Calu3 (cell line): ENCODE results near the gene PCSK7. TPM values are rescaled to one million over a fixed set of nuclear protein-coding genes. Genes with fewer than 3 reads are reported as not detected.

Source experiments
- BruUV-seq: library from RNA; stranded (reverse); fragments of 400-500 nt; replicated peaks from 2 replicates; lab custom pipeline; 2021; lab: Mats Ljungman, UMichigan
- CTCF ChIA-PET: fragments of 300-600 bp; sonication (Branson Sonifier 250); formaldehyde crosslinking; loops from one replicate; lab custom pipeline; 2022; ENCODE audit warnings: antibody characterized with exemption; lab: Charles Lee
- DNase-seq: peaks from one replicate; pipeline ENCODE4 v3.0.0; 2022
- H3K27ac Mint-ChIP-seq: one replicate; pipeline ENCODE4 v1.8.0; 2022; ENCODE audit warnings: mixed read lengths; ENCODE audit not compliant: unreplicated experiment
- H3K27me3 Mint-ChIP-seq: one replicate; pipeline ENCODE4 v1.8.0; 2022; ENCODE audit warnings: mixed read lengths; ENCODE audit not compliant: unreplicated experiment
- H3K36me3 Mint-ChIP-seq: one replicate; pipeline ENCODE4 v1.8.0; 2022; ENCODE audit warnings: mild to moderate bottlenecking, moderate library complexity, mixed read lengths; ENCODE audit not compliant: insufficient read depth, unreplicated experiment
- H3K4me1 Mint-ChIP-seq: one replicate; pipeline ENCODE4 v1.8.0; 2022; ENCODE audit warnings: mild to moderate bottlenecking, low read depth, mixed read lengths; ENCODE audit not compliant: unreplicated experiment
- H3K4me3 Mint-ChIP-seq: one replicate; pipeline ENCODE4 v1.8.0; 2022; ENCODE audit warnings: mild to moderate bottlenecking, low read depth, moderate library complexity, mixed read lengths; ENCODE audit not compliant: unreplicated experiment
- H3K9me3 Mint-ChIP-seq: one replicate; pipeline ENCODE4 v1.8.0; 2022; ENCODE audit warnings: low read depth, mixed read lengths; ENCODE audit not compliant: unreplicated experiment
- CTCF ChIP-seq: fragments of 200-600 bp; IDR thresholded peaks from one replicate; pipeline ENCODE4 v1.8.0; 2022; ENCODE audit warnings: antibody characterized with exemption; ENCODE audit not compliant: unreplicated experiment
- intact Hi-C: fragments of 100-400 bp; cut with micrococcal nuclease; formaldehyde crosslinking; loops from one replicate; pipeline ENCODE4 v1.10.0; 2022; ENCODE audit not compliant: unreplicated experiment
- total RNA-seq: library from RNA; stranded (reverse); gene quantifications from 2 replicates; pipeline ENCODE4 v1.2.3, GENCODE V29; 2022

The PCSK7 gene
- total RNA-seq, 1 experiment from 2014 or later = 44.3 TPM

- Mint-ChIP-seq H3K4me1 (no peaks in the 10 kb centered on the region), H3K27ac (no peak overlapping the region), H3K27me3 (no peaks in the 10 kb centered on the region), H3K4me3 (no peak overlapping the region), H3K9me3 (no peaks in the 10 kb centered on the region), H3K36me3 (no peaks in the 10 kb centered on the region)
- TF ChIP-seq CTCF = no peak
- DNase-seq = no peak
- CTCF ChIA-PET = no interaction called here
- intact Hi-C loops = no loop called here
- BruUV-seq = no TSS peak
Observed at GRCh38 chr11:117189941-117190544, 41.8 kb downstream of the PCSK7 start.

GRCh38 chr11:117189191-117189940 lies 42.5 kb downstream of the PCSK7 start:
- no peak for DNase-seq
- H3K9me3 Mint-ChIP-seq = no peaks in the 10 kb centered on the region
- no peak for TF ChIP-seq CTCF
- no peak overlapping the region for H3K4me3 Mint-ChIP-seq
- no peak overlapping the region for H3K27ac Mint-ChIP-seq
- H3K27me3 Mint-ChIP-seq = no peaks in the 10 kb centered on the region
- H3K4me1 Mint-ChIP-seq = no peaks in the 10 kb centered on the region
- intact Hi-C loops = no loop called here
- no TSS peak for BruUV-seq
- no peaks in the 10 kb centered on the region for H3K36me3 Mint-ChIP-seq
- CTCF ChIA-PET = no interaction called here

- DNase-seq = no peak
- Mint-ChIP-seq H3K4me3 (no peak overlapping the region), H3K4me1 (no peaks in the 10 kb centered on the region), H3K27ac (no peak overlapping the region), H3K36me3 (no peaks in the 10 kb centered on the region), H3K9me3 (no peaks in the 10 kb centered on the region), H3K27me3 (no peaks in the 10 kb centered on the region)
- intact Hi-C loops = no loop called here
- CTCF ChIA-PET = no interaction called here
- no peak for TF ChIP-seq CTCF
- no TSS peak for BruUV-seq
Observed at GRCh38 chr11:117188620-117189081, 43.2 kb downstream of the PCSK7 start.

GRCh38 chr11:117187799-117188481 lies 43.9 kb downstream of the PCSK7 start:
- no peak for DNase-seq
- no TSS peak for BruUV-seq

More at GRCh38 chr11:117187799-117188481, 43.9 kb downstream of the PCSK7 start:
- intact Hi-C loops = no loop called here
- Mint-ChIP-seq H3K27me3 (no peaks in the 10 kb centered on the region), H3K9me3 (no peaks in the 10 kb centered on the region), H3K4me1 (no peaks in the 10 kb centered on the region), H3K36me3 (no peaks in the 10 kb centered on the region), H3K4me3 (no peak overlapping the region), H3K27ac (no peak overlapping the region)
- CTCF ChIA-PET = no interaction called here
- TF ChIP-seq CTCF = no peak
